ENCODE measurements around the gene PSMB2. TPM values are rescaled to one million over a fixed set of nuclear protein-coding genes. Genes with fewer than 3 reads are reported as not detected.
A peak's percentile ranks its signal among the peaks of the same experiment; 100 is the strongest.

The PSMB2 gene
- total RNA-seq, 1 donor from 2014 or later: 66.3 TPM

DNA sequence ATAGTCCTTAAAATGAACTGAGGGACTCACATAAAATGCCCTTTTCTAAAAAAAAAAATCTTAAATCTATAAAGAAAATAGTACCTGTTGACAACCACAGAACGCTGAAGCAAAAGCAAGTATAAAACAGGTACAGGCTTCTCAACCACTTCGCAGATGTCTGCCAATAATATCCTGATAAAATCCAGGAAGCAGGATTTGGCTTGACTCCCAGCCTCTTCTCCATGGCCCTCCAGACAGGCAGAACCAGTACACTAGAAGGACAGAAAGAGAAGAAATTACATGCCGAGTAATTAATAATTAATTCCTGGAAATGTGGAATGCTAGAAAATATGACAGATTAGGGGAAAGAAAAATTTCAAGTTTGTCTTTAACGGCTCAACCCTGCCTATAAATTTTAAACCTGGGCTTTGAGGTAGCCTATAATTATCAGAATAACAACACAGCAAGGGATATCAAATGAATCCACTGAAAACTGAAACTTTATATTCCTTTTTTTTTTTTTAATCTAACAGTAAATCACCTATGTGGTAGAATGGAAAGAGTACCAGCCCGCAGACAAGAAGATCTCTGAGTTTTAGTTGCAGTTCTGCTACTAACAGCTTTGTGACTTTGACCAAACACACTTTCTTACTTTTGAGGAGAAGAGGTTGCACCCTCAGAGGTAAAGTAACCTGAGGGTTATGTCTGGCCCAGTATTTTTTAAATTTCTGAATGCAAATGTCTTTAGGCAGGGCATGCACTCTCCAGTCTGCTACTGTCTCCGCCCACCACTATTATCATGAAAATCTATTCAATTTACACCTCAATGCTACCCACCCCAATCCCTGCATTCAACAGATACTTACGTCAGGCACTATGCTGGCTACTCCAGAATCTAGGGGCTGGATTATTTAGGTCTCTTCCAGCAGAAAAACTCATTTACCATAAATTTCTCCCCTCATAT is 86.8 kb downstream of the PSMB2 start:
- TF ChIP-seq, protein P1, sequence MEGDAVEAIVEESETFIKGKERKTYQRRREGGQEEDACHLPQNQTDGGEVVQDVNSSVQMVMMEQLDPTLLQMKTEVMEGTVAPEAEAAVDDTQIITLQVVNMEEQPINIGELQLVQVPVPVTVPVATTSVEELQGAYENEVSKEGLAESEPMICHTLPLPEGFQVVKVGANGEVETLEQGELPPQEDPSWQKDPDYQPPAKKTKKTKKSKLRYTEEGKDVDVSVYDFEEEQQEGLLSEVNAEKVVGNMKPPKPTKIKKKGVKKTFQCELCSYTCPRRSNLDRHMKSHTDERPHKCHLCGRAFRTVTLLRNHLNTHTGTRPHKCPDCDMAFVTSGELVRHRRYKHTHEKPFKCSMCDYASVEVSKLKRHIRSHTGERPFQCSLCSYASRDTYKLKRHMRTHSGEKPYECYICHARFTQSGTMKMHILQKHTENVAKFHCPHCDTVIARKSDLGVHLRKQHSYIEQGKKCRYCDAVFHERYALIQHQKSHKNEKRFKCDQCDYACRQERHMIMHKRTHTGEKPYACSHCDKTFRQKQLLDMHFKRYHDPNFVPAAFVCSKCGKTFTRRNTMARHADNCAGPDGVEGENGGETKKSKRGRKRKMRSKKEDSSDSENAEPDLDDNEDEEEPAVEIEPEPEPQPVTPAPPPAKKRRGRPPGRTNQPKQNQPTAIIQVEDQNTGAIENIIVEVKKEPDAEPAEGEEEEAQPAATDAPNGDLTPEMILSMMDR (conservative IDR thresholded peaks at IDR 0.05): no peak
- no peak overlapping the region for H3K27ac Mint-ChIP-seq
- peak overlapping the region; percentile 97 for H3K4me3 Mint-ChIP-seq
- DNase-seq (ENCODE audit: extremely low spot score, unreplicated experiment): no peak
- peaks cover 27% of the 10 kb centered on the region for H3K4me1 Mint-ChIP-seq (ENCODE audit: unreplicated experiment)
- H3K27me3 Mint-ChIP-seq: no peaks in the 10 kb centered on the region
- H3K9me3 Mint-ChIP-seq: no peaks in the 10 kb centered on the region
- peaks cover 11% of the 10 kb centered on the region for H3K36me3 Mint-ChIP-seq

DNA sequence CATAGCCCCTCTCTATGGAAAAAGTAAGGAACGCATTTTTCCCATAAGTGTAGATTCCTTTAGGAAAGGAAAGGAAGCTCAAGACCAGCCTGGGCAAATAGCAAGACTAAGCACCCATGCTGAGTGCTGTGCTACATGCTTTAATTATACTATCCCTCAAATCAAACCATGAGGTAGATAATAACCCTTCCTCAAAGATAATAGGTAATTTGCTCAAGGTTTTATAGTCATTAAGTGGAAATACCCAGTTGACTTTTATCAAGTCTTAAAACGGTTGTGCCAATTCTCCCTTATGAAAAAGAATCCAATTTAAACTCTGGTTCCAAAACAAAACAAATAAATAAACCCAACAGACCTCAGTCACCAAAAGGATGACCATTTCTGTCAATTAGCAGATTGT is 87.5 kb downstream of the PSMB2 start:
- Mint-ChIP-seq H3K27ac (no peak overlapping the region), H3K27me3 (no peaks in the 10 kb centered on the region), H3K9me3 (no peaks in the 10 kb centered on the region), H3K4me3 (no peak overlapping the region), H3K4me1 (ENCODE audit: unreplicated experiment) (peaks cover 20% of the 10 kb centered on the region), H3K36me3 (peaks cover 11% of the 10 kb centered on the region)
- no peak for DNase-seq (ENCODE audit: extremely low spot score, unreplicated experiment)
- TF ChIP-seq, protein P1 (conservative IDR thresholded peaks at IDR 0.05): no peak

Other genes with a start within 250 kb of the PSMB2 start
- gene KIAA0319L, start 84.1 kb downstream of the PSMB2 start, total RNA-seq (ENCODE audit: low replicate concordance): 48.6 and 56.9 TPM in 2 replicates
- gene NCDN, start 83.7 kb downstream of the PSMB2 start, total RNA-seq (ENCODE audit: low replicate concordance): 21.8 and 27.2 TPM in 2 replicates
- 1.3 and 1.4 TPM in 2 replicates for gene TFAP2E, start 68.2 kb downstream of the PSMB2 start, total RNA-seq (ENCODE audit: low replicate concordance)
- 3.3 and 10.0 TPM in 2 replicates for gene C1orf216, start 77.4 kb upstream of the PSMB2 start, total RNA-seq (ENCODE audit: low replicate concordance)
- 11.2 and 29.7 TPM in 2 replicates for gene CLSPN, start 128.5 kb upstream of the PSMB2 start, total RNA-seq (ENCODE audit: low replicate concordance)
- 15.9 and 21.4 TPM in 2 replicates for gene AGO4, start 166.5 kb upstream of the PSMB2 start, total RNA-seq (ENCODE audit: low replicate concordance)
- gene AGO1, start 241.7 kb upstream of the PSMB2 start, total RNA-seq (ENCODE audit: low replicate concordance): 37.3 and 47.7 TPM in 2 replicates

All from type B pancreatic cell (in vitro differentiated cells).